A673 (cell line): ENCODE results near the gene NEDD4L.

Experiments used
- EZH2 ChIP-seq: fragments of 200-600 bp; sonication (generic); IDR thresholded peaks from 2 replicates; pipeline ENCODE4 v1.6.1; 2017; ENCODE audit warnings: borderline replicate concordance, low read depth, mild to moderate bottlenecking, mixed read lengths, antibody characterized with exemption, low read length; ENCODE audit not compliant: poor library complexity, severe bottlenecking
- TF ChIP-seq, protein P1 (sequence below): fragments of 300-800, 200-600 bp; sonication (generic); conservative IDR thresholded peaks from 2 replicates; pipeline ENCODE4 v1.5.1; 2017; ENCODE audit warnings: low read depth, mild to moderate bottlenecking, antibody characterized with exemption, low read length, moderate library complexity, mixed read lengths

DNA sequence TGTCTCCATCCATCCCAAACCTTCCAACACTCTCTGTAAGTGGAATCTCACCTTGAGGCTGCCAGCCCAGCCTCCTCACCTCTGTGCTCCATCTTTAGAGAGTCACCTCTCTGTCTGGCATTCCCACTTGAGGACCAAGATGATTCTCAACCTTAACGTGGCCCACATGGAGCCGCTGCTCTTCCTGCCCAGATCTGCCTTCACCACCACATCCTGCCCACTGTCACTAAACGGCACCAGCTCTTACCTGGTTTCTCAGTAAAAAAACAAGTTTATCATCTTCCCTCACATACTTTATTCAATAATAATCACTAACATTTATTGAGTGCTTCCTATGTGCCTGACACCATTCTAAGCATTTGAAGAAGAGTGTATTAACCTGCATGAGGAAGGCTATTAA lies 80.4 kb downstream of the NEDD4L start:
- TF ChIP-seq, protein P1, sequence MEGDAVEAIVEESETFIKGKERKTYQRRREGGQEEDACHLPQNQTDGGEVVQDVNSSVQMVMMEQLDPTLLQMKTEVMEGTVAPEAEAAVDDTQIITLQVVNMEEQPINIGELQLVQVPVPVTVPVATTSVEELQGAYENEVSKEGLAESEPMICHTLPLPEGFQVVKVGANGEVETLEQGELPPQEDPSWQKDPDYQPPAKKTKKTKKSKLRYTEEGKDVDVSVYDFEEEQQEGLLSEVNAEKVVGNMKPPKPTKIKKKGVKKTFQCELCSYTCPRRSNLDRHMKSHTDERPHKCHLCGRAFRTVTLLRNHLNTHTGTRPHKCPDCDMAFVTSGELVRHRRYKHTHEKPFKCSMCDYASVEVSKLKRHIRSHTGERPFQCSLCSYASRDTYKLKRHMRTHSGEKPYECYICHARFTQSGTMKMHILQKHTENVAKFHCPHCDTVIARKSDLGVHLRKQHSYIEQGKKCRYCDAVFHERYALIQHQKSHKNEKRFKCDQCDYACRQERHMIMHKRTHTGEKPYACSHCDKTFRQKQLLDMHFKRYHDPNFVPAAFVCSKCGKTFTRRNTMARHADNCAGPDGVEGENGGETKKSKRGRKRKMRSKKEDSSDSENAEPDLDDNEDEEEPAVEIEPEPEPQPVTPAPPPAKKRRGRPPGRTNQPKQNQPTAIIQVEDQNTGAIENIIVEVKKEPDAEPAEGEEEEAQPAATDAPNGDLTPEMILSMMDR, result no peak
- TF ChIP-seq EZH2, result no peak
